HepG2 (cell line): ENCODE results near the gene FIGLA.

ENCODE experiments used
- FOXJ3 ChIP-seq: sonication (generic); formaldehyde crosslinking; IDR thresholded peaks from 2 replicates; pipeline ENCODE4 v1.4.0; 2020; ENCODE audit warnings: missing genetic modification reagents, mild to moderate bottlenecking, borderline replicate concordance
- GABPB1 ChIP-seq: IDR thresholded peaks from 2 replicates; pipeline ENCODE4 v1.6.1; 2016; ENCODE audit warnings: mild to moderate bottlenecking, missing genetic modification reagents, moderate library complexity, missing compliant biosample characterization
- GLI4 ChIP-seq: sonication (generic); formaldehyde crosslinking; IDR thresholded peaks from 2 replicates; pipeline ENCODE4 v1.5.1; 2020; ENCODE audit warnings: missing genetic modification reagents, mild to moderate bottlenecking, moderate library complexity, borderline replicate concordance
- KLF9 ChIP-seq: IDR thresholded peaks from 2 replicates; pipeline ENCODE4 v1.6.1; 2016; ENCODE audit warnings: low read depth
- MAFK ChIP-seq, 2 experiments: IDR thresholded peaks in 1 of 2; conservative IDR thresholded peaks in 1 of 2; 2 replicates each; pipeline ENCODE4 v1.6.1; 2011; ENCODE audit warnings: improper control_type of control experiment in 2 of 2, low read length in 2 of 2
- ZNF766 ChIP-seq: sonication (generic); formaldehyde crosslinking; IDR thresholded peaks from 2 replicates; pipeline ENCODE4 v1.5.0; 2020; ENCODE audit warnings: missing genetic modification reagents, borderline replicate concordance
- TF ChIP-seq, protein P1 (sequence below): sonication (generic); formaldehyde crosslinking; IDR thresholded peaks from 2 replicates; pipeline ENCODE4 v1.5.0; 2020; ENCODE audit warnings: mild to moderate bottlenecking, missing genetic modification reagents, moderate library complexity
- TF ChIP-seq, protein P2 (sequence below): sonication (generic); formaldehyde crosslinking; IDR thresholded peaks from 2 replicates; pipeline ENCODE4 v1.4.0; 2020; ENCODE audit warnings: missing genetic modification reagents

DNA sequence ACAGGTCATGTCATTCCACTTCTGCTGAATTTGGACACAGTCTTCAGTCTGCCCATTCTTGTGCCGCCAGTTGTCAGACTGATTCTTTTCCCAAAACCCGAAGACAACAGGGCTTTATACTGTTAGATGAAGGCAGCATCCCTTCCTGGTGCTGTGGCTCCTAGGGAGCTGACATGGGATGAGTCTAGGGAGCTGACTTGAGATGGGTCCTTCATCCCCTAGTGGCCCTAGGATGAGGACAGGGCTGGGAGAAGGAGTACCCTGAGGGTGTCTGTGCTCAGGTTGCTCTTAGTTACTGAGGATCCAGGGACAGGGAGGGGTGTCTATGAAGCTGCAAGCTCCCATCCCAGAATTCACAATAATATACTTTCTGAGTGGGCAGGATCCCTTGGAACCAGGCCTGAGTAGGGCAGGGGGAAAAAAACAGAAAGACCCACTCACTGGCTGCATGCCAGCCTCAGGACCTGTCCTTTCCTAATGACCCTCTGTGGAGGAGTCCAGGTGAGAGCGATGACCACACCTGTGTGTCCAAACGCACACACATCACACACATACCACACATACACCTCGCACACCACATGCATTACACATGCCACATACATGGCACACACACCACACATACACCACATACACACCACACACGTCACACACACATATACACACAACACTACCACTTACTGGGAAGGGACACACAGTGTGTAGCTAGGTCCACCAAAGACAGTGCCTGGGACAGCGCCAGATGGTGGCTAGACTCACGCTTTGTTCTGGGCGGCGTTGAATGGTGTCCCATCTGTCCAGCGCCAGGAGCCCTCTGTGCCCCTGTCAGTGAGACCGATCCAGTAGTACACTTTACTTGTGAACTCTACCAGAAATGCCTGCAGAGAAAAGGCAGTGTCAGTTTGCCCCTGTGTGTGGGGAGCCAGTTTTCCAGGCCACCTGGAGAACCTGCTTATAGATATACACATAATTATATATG, 18.8 kb upstream of the FIGLA start:
- TF ChIP-seq, protein P1, sequence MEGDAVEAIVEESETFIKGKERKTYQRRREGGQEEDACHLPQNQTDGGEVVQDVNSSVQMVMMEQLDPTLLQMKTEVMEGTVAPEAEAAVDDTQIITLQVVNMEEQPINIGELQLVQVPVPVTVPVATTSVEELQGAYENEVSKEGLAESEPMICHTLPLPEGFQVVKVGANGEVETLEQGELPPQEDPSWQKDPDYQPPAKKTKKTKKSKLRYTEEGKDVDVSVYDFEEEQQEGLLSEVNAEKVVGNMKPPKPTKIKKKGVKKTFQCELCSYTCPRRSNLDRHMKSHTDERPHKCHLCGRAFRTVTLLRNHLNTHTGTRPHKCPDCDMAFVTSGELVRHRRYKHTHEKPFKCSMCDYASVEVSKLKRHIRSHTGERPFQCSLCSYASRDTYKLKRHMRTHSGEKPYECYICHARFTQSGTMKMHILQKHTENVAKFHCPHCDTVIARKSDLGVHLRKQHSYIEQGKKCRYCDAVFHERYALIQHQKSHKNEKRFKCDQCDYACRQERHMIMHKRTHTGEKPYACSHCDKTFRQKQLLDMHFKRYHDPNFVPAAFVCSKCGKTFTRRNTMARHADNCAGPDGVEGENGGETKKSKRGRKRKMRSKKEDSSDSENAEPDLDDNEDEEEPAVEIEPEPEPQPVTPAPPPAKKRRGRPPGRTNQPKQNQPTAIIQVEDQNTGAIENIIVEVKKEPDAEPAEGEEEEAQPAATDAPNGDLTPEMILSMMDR = no peak
- TF ChIP-seq, protein P2, sequence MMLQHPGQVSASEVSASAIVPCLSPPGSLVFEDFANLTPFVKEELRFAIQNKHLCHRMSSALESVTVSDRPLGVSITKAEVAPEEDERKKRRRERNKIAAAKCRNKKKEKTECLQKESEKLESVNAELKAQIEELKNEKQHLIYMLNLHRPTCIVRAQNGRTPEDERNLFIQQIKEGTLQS = no peak
- TF ChIP-seq KLF9 (CRISPR knock-in tag) (no peak), GLI4 (CRISPR knock-in tag) (no peak), MAFK (conservative IDR thresholded peaks at IDR 0.05 in 1 of 2, IDR thresholded peaks at IDR 0.05 in 1 of 2; ENCODE audit: low read length in 2 of 2) (no peak), GABPB1 (no peak), ZNF766 (CRISPR knock-in tag) (no peak), FOXJ3 (no peak; the same call in 1 of the 2 replicates)
